ENCODE results near the gene TNFSF15.

TNFSF15 gene

DNA sequence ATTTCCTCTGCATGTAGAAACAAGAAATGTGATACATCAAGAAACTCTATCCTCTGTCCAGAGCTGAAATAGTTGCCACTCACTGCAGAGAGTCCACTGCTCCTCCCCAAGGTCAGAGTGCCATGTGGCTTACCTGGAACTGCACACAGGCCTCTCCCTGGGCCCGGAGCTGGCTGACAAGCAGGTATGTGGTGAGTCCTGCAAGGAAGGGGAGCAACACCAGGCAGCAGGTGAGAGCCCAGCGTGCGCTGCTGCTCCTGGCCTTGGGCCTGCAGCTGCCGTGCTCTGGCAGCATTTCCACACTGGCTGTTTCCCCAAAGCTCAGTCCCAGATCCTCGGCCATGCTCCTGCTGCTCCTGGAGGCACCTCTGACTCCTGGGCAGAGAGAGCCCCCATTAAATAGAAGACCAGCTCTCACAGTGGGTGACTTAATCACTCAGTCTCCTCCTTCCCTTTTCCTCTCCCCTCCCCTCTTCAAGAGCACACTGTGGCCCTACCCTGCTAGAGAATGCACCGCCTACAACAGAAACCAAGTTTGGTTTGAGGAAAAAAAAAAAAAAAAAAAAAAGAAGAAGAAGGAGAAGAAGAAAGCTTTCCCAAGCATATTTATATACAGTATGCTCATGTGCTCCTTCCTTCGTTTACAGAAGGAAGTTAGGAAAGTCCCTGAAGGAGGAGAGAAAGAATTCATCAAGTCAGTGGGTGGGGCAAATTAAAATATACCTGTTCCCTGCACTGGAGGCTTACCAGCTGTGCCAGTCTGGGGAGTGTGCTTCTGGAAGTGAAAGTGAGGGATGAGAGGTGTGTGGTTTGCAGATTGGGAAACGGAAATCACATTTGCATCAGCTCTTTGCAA, at the start of gene TNFSF15:
TSS of gene TNFSF15 (minus strand) at position 370 of the 856 bp plus-strand sequence. CDS start at position 343, 27 bp downstream.
- DNase-seq, result peak; percentile 23 to 25

DNA sequence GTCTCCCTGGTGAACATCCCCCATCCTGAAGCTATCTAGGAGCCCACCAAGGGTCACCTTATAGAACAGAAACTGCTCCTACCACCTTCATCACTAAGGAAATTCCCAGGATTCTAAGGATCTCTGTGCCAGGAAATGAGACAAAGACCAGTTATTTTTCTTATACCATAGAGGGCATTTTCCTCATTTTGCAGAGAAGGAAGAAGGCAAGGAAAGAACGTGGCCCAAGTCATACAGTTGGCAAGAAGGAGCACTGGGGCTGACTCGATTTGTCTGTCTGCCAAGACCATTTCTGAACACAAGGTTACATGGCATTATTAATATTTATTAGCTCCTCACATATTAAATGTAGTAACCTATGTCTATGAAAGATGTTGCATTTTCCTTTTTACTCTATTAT, 49.6 kb upstream of the TNFSF15 start:
- no peak for DNase-seq

DNA sequence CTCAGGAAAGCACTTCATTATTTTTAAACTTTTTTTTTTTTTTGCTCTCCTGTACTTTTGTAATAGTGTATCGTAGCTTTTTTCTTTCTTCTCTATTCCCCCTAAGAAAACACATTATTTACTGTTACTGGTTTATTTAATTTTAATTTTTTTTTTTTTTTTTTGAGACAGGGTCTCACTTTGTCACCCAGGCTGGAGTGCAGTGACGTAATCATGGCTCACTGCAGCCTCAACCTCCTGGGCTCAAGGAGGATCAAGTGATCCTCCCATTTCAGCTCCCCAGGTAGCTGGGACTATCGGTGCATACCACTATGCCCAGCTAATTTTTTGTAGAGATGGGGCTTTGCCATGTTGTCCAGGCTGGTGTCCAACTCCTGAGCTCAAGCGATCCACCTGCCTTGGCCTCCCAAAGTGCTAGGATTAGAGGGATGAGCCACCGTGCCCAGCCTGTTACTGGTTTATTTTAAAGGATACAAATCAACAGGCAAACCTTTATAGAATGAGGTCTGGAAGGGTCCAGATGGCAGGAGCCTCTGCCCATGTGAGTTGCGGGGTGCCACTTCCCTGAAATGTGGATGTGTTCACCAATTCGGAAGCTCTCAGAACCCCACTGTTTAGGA, 49.0 kb upstream of the TNFSF15 start:
- no peak for DNase-seq

DNA sequence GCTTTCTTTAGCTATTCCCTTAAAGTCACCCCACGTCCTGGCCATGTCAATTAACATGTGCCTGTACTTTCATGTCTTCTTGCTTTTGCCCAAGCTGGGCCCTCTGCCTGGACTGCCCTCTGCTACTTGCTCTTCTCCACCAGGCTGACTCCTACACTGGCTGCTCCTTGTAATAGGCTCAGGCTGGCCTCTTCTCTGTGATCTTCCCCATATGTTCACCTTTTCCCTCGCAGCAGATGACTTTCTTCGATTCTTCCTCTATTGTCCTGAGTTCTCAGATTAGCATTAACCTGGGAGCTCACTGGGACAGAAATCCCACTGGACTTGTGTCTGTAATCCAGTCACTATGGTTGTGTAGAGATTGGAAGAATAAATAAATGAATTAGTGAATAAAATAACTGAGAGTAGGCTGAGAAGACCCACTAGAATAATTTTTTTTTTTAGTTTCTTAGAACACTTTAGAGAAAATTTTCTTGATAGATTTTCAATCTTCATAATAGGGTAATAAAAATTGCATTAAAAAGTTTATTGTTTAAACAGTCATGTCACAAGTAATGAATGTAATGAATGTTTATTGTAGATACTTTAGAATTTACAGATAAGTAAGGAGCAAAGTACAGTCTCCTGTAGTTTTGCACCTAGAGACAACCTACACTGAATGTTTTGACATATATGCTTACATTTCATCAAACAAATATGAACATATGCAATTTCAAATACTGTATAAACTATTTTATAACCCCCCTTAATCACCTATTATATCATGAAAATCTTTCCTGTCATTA, 47.4 kb upstream of the TNFSF15 start:
- DNase-seq, result no peak

DNA sequence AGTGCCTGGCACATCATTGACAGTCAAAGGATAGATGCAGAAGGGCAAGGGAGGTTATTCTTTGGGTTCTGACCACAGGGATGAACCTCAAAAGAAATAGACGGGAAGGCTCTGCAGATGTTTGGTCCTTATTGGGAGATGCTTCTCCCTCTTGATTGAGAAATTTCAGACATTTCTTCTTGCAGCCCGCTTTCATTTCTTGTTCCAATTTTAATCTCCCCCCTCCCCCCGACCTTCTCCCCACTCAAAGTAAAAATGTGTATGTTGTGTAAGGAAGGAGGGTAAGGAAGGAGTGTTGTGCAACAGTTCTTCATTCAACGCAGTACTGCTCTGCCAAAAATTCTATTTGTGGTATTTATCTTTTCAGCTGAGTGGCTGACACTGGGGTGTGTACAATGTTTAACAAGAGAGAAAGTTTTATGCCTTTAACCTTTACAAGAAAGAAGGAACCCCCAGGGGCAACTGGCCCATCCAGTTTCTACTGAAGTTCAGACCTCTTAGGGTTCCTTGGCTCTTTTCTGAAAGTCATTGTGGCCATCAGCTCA, 46.3 kb upstream of the TNFSF15 start:
- DNase-seq, result no peak

DNA sequence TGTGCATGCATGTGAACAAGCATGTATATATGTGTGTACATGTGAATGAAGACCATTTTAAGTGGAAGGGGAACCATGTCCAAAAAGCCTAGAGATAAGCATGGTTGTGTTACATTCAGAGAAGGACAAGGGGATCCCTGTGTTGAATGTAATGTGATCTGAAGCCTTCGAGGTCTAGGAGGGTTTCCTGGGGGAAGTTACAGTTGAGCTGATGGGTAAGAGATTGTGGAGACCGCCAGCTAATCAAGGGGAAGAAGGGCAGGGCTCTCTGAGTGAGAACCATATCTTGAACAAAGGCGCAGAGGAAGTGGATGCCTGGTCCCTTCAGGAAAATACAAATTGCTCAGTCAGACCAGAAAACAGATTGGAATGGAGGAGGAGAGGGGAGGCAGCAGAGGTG, 45.5 kb upstream of the TNFSF15 start:
- no peak for DNase-seq

DNA sequence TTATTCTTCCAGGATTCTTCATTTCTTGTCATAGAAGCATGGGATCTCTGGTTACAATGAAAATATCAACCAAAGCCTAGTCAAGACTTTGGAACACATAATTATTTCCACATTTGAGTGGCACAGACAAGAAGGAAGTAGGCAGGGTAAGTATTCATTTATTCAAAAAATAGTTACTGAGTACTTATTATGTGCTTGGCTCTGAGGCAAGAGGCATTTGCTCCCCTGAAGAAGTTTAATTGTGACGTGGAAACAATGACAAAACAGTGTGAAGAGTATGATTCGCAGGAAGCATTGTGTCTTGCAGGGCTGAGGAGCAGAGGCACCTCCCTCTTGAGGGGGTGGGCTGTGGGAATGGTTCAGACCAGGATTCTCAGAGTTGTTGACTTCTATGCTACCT, 45.0 kb upstream of the TNFSF15 start:
- no peak for DNase-seq

- no peak for DNase-seq
These were observed 43.6 kb upstream of the TNFSF15 start for GRCh38 chr9:114849450-114849849.

DNA sequence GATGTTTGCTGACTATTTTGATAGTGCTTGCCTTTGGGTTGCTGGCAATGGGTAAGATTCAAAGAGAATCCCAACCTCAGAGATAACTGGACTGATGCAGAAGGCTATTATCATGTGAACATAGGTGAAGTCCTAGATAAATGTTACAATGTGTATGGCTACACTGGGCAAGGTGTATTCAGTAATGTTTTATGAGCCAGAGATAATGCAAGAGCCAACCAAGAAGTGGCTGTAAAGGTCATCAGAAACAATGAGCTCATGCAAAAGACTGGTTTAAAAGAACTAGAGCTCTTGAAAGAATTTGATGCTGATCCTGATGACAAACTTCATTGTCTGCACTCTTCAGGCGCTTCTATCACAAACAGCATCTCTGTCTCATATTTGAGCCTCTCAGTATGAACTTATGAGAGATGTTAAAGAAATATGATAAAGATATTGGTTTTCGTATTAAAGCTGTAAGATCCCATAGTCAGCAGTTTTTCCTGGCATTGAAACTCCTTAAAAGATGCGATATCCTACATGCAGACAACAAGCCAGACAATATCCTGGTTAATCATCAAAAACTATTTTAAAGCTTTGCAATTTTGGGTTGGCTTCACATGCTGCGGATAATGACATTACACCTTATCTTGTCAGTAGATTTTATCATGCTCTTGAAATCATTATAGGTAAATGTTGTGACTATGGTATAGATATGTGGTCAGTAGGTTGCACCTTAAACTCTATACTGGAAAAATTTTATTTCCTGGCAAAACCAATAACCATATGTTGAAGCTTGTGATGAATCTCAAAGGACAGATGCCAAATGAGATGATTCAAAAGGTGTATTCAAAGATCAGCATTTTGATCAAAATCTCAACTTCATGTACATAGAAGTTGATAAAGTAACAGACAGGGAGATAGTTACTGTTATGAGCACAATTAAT, 41.9 kb upstream of the TNFSF15 start:
- no peak for DNase-seq

- no peak for DNase-seq
These were observed 39.5 kb upstream of the TNFSF15 start for GRCh38 chr9:114845373-114845772.

- DNase-seq, result no peak
These were observed 38.9 kb upstream of the TNFSF15 start for GRCh38 chr9:114844766-114845165.

GRCh38 chr9:114837923-114838322, 32.1 kb upstream of the TNFSF15 start:
- no peak for DNase-seq

- DNase-seq, result no peak
These were observed 30.9 kb upstream of the TNFSF15 start for GRCh38 chr9:114836769-114837168.

DNA sequence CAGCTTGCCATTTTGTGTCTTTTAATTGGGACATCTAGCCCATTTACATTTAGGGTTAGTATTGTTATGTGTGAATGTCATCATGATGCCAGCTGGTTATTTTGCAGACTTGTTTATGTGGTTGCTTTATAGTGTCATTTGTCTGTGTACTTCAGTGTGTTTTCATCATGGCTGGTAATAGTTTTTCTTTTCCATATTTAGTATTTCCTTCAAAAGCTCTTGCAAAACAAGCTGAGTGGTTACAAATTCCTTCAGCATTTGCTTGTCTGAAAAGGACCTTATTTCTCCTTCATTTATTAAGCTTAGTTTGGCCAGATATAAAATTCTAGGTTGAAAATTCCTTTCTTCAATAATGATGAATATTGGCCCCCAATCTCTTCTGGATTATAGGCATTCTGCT, 28.5 kb upstream of the TNFSF15 start:
- DNase-seq, result no peak

- no peak for DNase-seq
These were observed 24.7 kb upstream of the TNFSF15 start for GRCh38 chr9:114830546-114830945.

DNA sequence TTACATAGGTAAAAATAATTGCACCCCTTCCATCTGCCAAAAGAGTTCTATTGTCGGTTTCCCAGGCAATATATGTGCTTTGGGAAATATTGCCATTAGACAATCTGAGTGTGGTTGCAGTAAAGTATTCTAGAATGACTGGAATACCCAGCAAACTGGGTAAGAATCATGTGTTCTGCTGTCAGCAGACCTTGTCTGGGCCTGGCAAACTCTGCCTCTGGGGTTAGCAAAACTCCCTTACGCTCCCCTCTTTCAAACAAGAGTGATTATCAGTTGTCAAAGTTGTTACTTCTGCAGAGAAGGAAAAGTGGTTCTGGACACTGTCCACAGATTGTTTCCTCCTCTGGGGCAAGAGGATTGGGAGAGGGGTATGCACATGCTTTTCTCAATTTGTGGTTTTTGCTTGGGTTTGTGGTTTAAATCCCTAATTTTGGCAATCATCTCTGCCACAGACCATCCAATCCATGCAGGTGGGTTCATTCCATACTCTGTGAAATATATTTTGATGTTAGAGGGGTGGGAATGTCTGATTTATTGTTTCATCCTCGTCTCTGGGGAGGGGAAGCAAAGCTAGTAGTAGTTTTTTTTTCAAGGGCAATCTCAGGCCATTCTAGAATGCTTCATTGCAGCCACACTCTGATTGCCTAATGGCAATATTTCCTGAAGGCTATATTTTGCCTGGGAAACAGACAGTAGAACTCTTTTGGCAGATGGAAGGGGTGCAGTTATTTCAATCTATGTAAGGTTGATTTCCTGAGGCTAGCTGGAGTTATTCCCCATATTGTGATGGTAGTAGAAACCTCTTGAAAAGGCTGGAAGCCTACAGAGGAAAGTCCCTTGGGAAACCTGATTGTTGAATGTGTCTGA, 24.0 kb upstream of the TNFSF15 start:
- DNase-seq, result no peak

DNA sequence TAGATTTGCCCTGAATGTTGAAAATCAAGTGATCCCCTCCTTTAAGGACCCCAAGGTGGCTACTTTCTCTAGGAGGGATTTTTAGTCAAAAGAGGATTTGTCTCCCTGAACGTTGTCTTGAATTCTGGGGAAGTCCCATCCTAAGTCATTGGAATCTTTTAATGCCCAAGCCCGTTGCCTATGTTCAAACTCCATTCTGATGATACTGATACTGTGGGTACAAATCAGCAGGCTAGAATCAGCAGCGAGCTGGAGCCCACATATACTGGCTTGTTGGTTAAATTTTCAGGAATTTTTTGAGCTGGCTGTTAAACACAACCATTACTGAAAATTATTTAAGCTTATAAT, 22.4 kb upstream of the TNFSF15 start:
- no peak for DNase-seq

GRCh38 chr9:114827641-114828302, 21.9 kb upstream of the TNFSF15 start:
- DNase-seq, result no peak

GRCh38 chr9:114826431-114826830, 20.6 kb upstream of the TNFSF15 start:
- DNase-seq, result no peak

DNA sequence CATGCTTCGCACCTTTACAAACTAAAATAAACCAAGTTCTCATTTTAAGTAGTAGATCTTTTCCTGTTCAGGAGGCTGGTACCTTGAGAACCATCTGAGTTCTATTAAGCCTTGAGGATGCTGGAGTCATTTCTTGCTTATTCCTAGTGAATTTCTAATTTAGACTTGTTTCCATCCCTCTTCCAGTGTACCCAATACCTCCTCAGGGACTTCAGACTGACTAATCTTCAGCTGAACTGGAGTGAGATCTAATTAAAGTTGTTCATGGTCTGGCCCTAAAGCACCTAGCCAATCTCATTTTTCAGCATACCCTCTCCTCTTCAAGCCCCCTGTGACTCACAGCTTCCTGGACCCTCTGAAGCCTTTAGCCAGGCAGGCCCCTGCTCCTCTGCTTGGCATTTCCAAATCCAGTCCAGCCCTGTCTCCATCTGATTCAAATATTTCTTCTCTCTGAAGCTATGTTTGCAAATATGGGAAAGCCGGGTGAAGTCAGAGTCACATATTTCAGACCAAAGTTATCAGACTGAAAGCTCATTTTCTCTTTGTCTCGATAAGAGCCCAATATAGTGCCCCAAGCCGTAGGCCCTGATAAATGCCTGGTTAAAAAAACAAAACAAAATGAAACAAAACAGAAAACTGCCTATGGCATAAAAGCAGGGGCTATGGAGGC, 19.4 kb upstream of the TNFSF15 start:
- DNase-seq, result no peak
